Ovary (tissue), 9 donors: ENCODE measurements around the gene HDDC2. TPM values are rescaled to one million over a fixed set of nuclear protein-coding genes. Genes with fewer than 3 reads are reported as not detected.

ENCODE experiments used
- DNase-seq, 5 donors: peaks; one replicate each; pipeline ENCODE4 v3.0.0-alpha.2; 2019 to 2020
- H3K27ac ChIP-seq, 2 donors: fragments of 200-600 bp; one replicate each; pipeline versions ENCODE4 v1.5.1 to v1.8.0; 2019 to 2022
- H3K27me3 ChIP-seq: fragments of 200-600 bp; one replicate; pipeline ENCODE4 v1.8.0; 2022
- H3K36me3 ChIP-seq: fragments of 200-600 bp; sonication (generic); one replicate; pipeline ENCODE4 v1.5.1; 2019
- H3K4me1 ChIP-seq: one replicate; pipeline ENCODE4 v1.8.1; 2013; ENCODE audit warnings: mild to moderate bottlenecking, moderate library complexity; ENCODE audit not compliant: insufficient read depth
- H3K4me3 ChIP-seq: fragments of 200-600 bp; sonication (generic); one replicate; pipeline ENCODE4 v1.5.1; 2017
- H3K9me3 ChIP-seq, 2 donors: fragments of 200-600 bp in 1 of 2; sonication (generic) in 1 of 2; one replicate each; pipeline versions ENCODE4 v1.5.1 to v1.8.1; 2013 to 2019; ENCODE audit warnings: mild to moderate bottlenecking in 1 of 2, moderate library complexity in 1 of 2
- CTCF ChIP-seq, 3 donors: fragments of 450-650 bp in 2 of 3; fragments of 200-600 bp in 1 of 3; IDR thresholded peaks; one replicate each; pipeline versions ENCODE4 v1.5.1 to v1.8.0; 2016 to 2022; ENCODE audit warnings: antibody characterized with exemption in 3 of 3, mild to moderate bottlenecking in 1 of 3
- EP300 ChIP-seq: sonication (generic); formaldehyde crosslinking; IDR thresholded peaks from one replicate; pipeline ENCODE4 v1.6.1; 2017; ENCODE audit warnings: antibody characterized with exemption
- POLR2A ChIP-seq: fragments of 450-650 bp; IDR thresholded peaks from one replicate; pipeline ENCODE4 v1.6.1; 2017; ENCODE audit warnings: antibody characterized with exemption, mild to moderate bottlenecking, moderate library complexity
- WGBS, 3 donors: extraction: QIAGEN DNeasy Blood & Tissue Kit in 1 of 3; methylation state at CpG; one replicate each; pipeline versions ENCODE4 v1.1.5 to v1.1.7; 2013 to 2017; 5-methylcytosine and 5-hydroxymethylcytosine counted together
- intact Hi-C, 4 donors: fragments of 100-400 bp; cut with DNase I; formaldehyde crosslinking; loops; one replicate each; pipeline versions ENCODE4 v1.11.0 to v1.15.1; 2022 to 2023
- polyA plus RNA-seq, 2 donors: library from polyadenylated mRNA; stranded (reverse); fragments of 200-250 nt in 1 of 2; fragments of 350-450 nt in 1 of 2; fragmentation: Illumina TruSeq in 1 of 2; extraction: RNeasy Lipid Tissue Mini Kit (QIAGEN cat#74804) in 1 of 2; gene quantifications; one replicate each; pipeline ENCODE4 v1.2.3, GENCODE V29; 2013 to 2014
- total RNA-seq, 7 donors: library from RNA; depleted of rRNA in 2 of 7; stranded (reverse); fragments of >200 nt in 2 of 7; fragmentation: NEBNext Ultra II Directional in 3 of 7; extraction: Animal tissue kit (Norgen Biotek cat#: 25700) in 3 of 7; gene quantifications; one replicate each; pipeline versions ENCODE4 v1.1.0 to v1.2.4, GENCODE V29; 2016 to 2023
- donor health status: DM: no; HTN: no; CAD: no; lungs with moderate emphysema.
- donor health status: DM: no; HTN: no; CAD: no.
- donor health status: Bipolar disorder and iron deficiency.
- donor health status: DM: yes; HTN: yes; CAD: no.
- donor health status: DM: no; HTN: no; CAD: no.
- donor health status: DM: yes; HTN: yes; CAD: no.

HDDC2 gene
- total and polyA plus RNA-seq, 9 donors, result 31.4 to 80.6 (median 64.0) TPM

DNA sequence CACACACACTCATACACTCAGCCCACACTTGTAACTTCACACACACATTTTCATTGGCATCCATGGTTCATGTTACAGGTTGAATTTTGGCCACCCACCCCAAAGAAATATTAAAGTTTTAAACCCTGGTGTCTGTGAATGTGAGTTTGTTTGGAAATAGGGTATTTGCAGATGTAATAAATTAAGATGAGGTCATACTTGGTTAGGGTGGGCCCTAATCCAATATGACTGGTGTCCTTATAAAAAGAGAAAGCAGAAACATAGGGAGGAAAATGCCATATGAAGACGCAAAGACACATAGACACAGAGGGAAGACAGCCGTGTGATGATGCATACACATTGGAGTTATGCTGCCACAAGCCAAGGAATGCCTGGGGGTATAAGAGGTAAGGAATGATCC, 39.7 kb upstream of the HDDC2 start:
- peaks cover 3% of the 10 kb centered on the region for H3K4me1 ChIP-seq
- intact Hi-C loops, result no loop called here
- no peak for DNase-seq
- no peak overlapping the region for H3K4me3 ChIP-seq
- 73 to 98% (median 76%) methylated on average over 2 of the region's 2 CpGs for WGBS, 3 donors
- H3K36me3 ChIP-seq, result no peaks in the 10 kb centered on the region
- no peak overlapping the region for H3K27ac ChIP-seq
- TF ChIP-seq POLR2A (no peak), EP300 (no peak), CTCF (IDR thresholded peaks at IDR 0.05) (no peak)
- no peaks in the 10 kb centered on the region for H3K27me3 ChIP-seq
- no peaks in the 10 kb centered on the region for H3K9me3 ChIP-seq

DNA sequence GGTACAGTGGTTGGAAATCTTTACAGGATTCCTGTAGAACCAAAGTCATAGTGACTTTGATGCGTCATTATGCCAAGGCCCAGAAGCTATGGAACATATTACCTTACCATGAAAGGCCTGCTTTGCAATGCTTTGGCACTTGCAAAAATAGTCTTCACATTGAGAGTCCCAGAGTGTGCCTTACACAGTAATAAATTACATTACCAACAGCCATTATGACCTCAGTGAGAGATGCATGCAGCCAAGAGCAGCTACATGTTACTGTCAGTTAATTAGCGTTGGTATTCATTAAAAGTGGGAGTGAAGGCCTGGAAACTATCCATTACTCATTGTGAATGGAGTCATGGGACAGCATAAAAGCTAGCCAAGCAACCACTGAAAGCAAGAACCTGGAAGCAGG, 39.2 kb upstream of the HDDC2 start:
- Histone ChIP-seq H3K4me3 (no peak overlapping the region), H3K4me1 (peaks cover 3% of the 10 kb centered on the region), H3K36me3 (no peaks in the 10 kb centered on the region), H3K27me3 (no peaks in the 10 kb centered on the region), H3K27ac (no peak overlapping the region), H3K9me3 (no peaks in the 10 kb centered on the region)
- intact Hi-C loops, result no loop called here
- no peak for DNase-seq
- WGBS, 3 donors, result 71 to 80% (median 79%) methylated on average over 2 of the region's 2 CpGs
- no peak for TF ChIP-seq EP300
- no peak for TF ChIP-seq POLR2A
- no peak for TF ChIP-seq CTCF (IDR thresholded peaks at IDR 0.05)

DNA sequence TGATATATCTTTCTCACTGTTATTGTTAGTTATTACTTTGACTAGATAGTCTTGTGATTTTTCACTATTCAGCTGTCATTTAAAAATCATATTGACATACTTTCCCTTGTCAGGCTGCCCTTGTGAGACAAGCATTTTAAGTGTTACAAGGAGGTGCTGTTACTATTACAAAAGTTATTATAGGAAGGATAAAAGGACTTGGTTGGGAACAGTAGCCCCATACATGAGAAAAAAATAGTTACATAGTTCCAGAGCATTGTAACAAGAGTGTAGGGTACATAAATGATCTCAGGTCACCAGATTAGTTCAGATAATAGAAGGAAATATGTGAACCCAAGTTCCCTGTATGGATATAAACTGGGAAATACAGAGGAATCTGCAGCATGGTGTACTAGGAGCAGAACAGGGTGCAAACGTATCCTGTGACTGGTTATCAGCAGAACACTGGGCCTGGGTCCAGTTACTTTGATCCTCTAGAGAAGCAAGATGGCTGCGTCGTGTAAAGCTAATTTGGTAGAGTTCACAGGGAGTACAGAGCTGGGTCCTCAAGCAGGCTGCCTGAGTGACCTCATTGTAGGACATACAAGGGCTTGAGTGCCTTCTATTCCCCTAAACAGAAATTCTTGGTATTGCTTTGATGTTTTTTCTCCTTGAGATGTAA, 38.5 kb upstream of the HDDC2 start:
- Histone ChIP-seq H3K27ac (no peak overlapping the region), H3K4me1 (no peaks in the 10 kb centered on the region), H3K9me3 (no peaks in the 10 kb centered on the region), H3K36me3 (no peaks in the 10 kb centered on the region), H3K4me3 (no peak overlapping the region), H3K27me3 (no peaks in the 10 kb centered on the region)
- TF ChIP-seq POLR2A, result no peak
- no peak for TF ChIP-seq EP300
- no peak for TF ChIP-seq CTCF (IDR thresholded peaks at IDR 0.05)
- 48 to 49% (median 49%) methylated on average over 3 of the region's 3 CpGs for WGBS, 3 donors
- DNase-seq, result no peak
- intact Hi-C loops, result no loop called here

DNA sequence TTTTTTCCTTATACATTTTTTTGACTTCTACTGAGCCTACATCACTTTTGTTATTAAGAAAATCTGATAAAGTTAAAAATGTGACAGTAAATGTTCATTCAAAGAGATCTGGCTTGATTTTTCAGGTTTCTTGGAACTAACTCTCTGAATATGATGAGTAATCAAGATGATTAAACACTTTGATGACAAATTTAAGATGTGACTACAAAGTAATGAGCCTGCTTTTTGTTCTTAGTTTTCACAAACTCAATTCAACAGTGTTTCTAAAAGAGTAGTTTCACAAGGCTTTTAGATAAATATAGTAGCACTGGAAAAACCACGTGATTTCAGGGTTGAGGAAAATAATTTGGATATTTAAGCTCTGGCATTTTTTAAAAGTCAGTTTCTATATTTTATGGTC, 37.9 kb upstream of the HDDC2 start:
- H3K4me3 ChIP-seq, result no peak overlapping the region
- intact Hi-C loops, result no loop called here
- H3K36me3 ChIP-seq, result no peaks in the 10 kb centered on the region
- TF ChIP-seq CTCF (IDR thresholded peaks at IDR 0.05) (no peak), POLR2A (no peak), EP300 (no peak)
- H3K9me3 ChIP-seq, result no peaks in the 10 kb centered on the region
- DNase-seq, result no peak
- no peak overlapping the region for H3K27ac ChIP-seq
- H3K4me1 ChIP-seq, result no peaks in the 10 kb centered on the region
- H3K27me3 ChIP-seq, result no peaks in the 10 kb centered on the region
- 26 to 31% (median 29%) methylated on average over 1 of the region's 1 CpG for WGBS, 3 donors
